Stomach (tissue), 9 donors: ENCODE results near the gene PLEKHO2. TPM values are rescaled to one million over a fixed set of nuclear protein-coding genes. Genes with fewer than 3 reads are reported as not detected.
A peak's percentile ranks its signal among the peaks of the same experiment; 100 is the strongest.

ENCODE experiments used
- DNase-seq, 2 donors: peaks; one replicate each; pipeline versions ENCODE4 v3.0.0 to v3.0.0-alpha.2; 2013 to 2019
- H3K27ac ChIP-seq, 5 donors: fragments of 200-600 bp in 4 of 5; sonication (generic) in 4 of 5; one replicate each; pipeline ENCODE4 v1.5.1; 2013 to 2019; ENCODE audit warnings: mild to moderate bottlenecking in 1 of 5, moderate library complexity in 1 of 5
- H3K27me3 ChIP-seq, 3 donors: fragments of 200-600 bp; sonication (generic); one replicate each; pipeline ENCODE4 v1.5.1; 2017 to 2019; ENCODE audit warnings: mixed run types in 1 of 3
- H3K36me3 ChIP-seq, 4 donors: fragments of 200-600 bp; sonication (generic); 1 replicate in 3 of 4; 2 replicates in 1 of 4; pipeline ENCODE4 v1.5.1; 2016 to 2019
- H3K4me1 ChIP-seq, 4 donors: fragments of 200-600 bp; sonication (generic); one replicate each; pipeline ENCODE4 v1.5.1; 2016 to 2019
- H3K4me3 ChIP-seq, 4 donors: fragments of 200-600 bp; sonication (generic) in 3 of 4; one replicate each; pipeline ENCODE4 v1.5.1; 2016 to 2019; ENCODE audit warnings: mild to moderate bottlenecking in 1 of 4
- H3K9me3 ChIP-seq, 4 donors: fragments of 200-600 bp; sonication (generic); one replicate each; pipeline ENCODE4 v1.5.1; 2016 to 2019
- EP300 ChIP-seq: sonication (generic); formaldehyde crosslinking; IDR thresholded peaks from one replicate; pipeline ENCODE4 v1.6.1; 2017; ENCODE audit warnings: antibody characterized with exemption
- POLR2A ChIP-seq, 4 donors: fragments of 450-650 bp; IDR thresholded peaks; one replicate each; pipeline ENCODE4 v1.6.1; 2016; ENCODE audit warnings: antibody characterized with exemption in 4 of 4, control low read depth in 2 of 4, mild to moderate bottlenecking in 1 of 4, moderate library complexity in 1 of 4
- POLR2AphosphoS5 ChIP-seq, 3 donors: sonication (generic); formaldehyde crosslinking; IDR thresholded peaks; one replicate each; pipeline ENCODE4 v1.6.1; 2016; ENCODE audit warnings: antibody characterized with exemption in 3 of 3
- WGBS, 5 donors: extraction: QIAGEN DNeasy Blood & Tissue Kit in 3 of 5; methylation state at CpG; one replicate each; pipeline versions ENCODE4 v1.1.5 to v1.1.7; 2013 to 2018; 5-methylcytosine and 5-hydroxymethylcytosine counted together
- intact Hi-C: fragments of 100-400 bp; cut with DNase I; formaldehyde crosslinking; loops from one replicate; pipeline ENCODE4 v1.15.1; 2023; ENCODE audit warnings: low total_unique reads
- polyA plus RNA-seq, 3 donors: library from polyadenylated mRNA; stranded (reverse); fragments of 200-250 nt; gene quantifications; one replicate each; pipeline ENCODE4 v1.2.3, GENCODE V29; 2013
- total RNA-seq, 5 donors: library from RNA; depleted of rRNA; stranded (reverse); fragments of >200 nt; gene quantifications; one replicate each; pipeline versions ENCODE4 v1.1.0 to v1.2.3, GENCODE V29; 2014 to 2016
- TF ChIP-seq, protein P1 (sequence below), 7 experiments: fragments of 450-650 bp in 4 of 7; fragments of 200-600 bp in 3 of 7; sonication (generic) in 3 of 7; IDR thresholded peaks; one replicate each; pipeline ENCODE4 v1.5.1; 2016 to 2019; ENCODE audit warnings: antibody characterized with exemption in 7 of 7, control low read depth in 2 of 7, mild to moderate bottlenecking in 1 of 7
- donor health status: healthy with polysubstance abuse.
- donor health status: Bipolar disorder and iron deficiency.
- donor health status: healthy.

Gene PLEKHO2
- total and polyA plus RNA-seq, 8 donors, result 7.5 to 25.4 (median 18.3) TPM

GRCh38 chr15:64807051-64807749 lies 34.5 kb upstream of the PLEKHO2 start:
- no peak for DNase-seq
- Histone ChIP-seq H3K27me3 (no peaks in the 10 kb centered on the region), H3K27ac (peak overlapping the region in 4 of 5 donors; percentile 50 to 85 (median 68))

GRCh38 chr15:64807751-64808222 lies 33.9 kb upstream of the PLEKHO2 start:
- Histone ChIP-seq H3K4me1 (peaks cover 0 to 21% (median 9%) of the 10 kb centered on the region in 4 donors), H3K27ac (peak overlapping the region in 4 of 5 donors; percentile 50 to 85 (median 68)), H3K4me3 (peak overlapping the region in 2 of 4 donors; percentile 9 to 11), H3K9me3 (no peaks in the 10 kb centered on the region), H3K27me3 (no peaks in the 10 kb centered on the region), H3K36me3 (no peaks in the 10 kb centered on the region)
- DNase-seq, result no peak
- intact Hi-C loops, result loop anchor here (5.0 kb wide), 1 partner anchor 70 kb away; no protein-coding TSS in a partner anchor
- no peak for TF ChIP-seq POLR2AphosphoS5 (IDR thresholded peaks at IDR 0.05)
- TF ChIP-seq POLR2A (IDR thresholded peaks at IDR 0.05), result no peak
- TF ChIP-seq EP300, result no peak
- TF ChIP-seq, protein P1, sequence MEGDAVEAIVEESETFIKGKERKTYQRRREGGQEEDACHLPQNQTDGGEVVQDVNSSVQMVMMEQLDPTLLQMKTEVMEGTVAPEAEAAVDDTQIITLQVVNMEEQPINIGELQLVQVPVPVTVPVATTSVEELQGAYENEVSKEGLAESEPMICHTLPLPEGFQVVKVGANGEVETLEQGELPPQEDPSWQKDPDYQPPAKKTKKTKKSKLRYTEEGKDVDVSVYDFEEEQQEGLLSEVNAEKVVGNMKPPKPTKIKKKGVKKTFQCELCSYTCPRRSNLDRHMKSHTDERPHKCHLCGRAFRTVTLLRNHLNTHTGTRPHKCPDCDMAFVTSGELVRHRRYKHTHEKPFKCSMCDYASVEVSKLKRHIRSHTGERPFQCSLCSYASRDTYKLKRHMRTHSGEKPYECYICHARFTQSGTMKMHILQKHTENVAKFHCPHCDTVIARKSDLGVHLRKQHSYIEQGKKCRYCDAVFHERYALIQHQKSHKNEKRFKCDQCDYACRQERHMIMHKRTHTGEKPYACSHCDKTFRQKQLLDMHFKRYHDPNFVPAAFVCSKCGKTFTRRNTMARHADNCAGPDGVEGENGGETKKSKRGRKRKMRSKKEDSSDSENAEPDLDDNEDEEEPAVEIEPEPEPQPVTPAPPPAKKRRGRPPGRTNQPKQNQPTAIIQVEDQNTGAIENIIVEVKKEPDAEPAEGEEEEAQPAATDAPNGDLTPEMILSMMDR (IDR thresholded peaks at IDR 0.05), result no peak
- WGBS, 5 donors, result 59 to 82% (median 78%) methylated on average over 4 to 6 of the region's 6 CpGs

More at GRCh38 chr15:64807051-64807749, 34.5 kb upstream of the PLEKHO2 start:
- intact Hi-C loops, result loop anchor here (5.0 kb wide), 1 partner anchor 70 kb away; no protein-coding TSS in a partner anchor
- no peaks in the 10 kb centered on the region for H3K9me3 ChIP-seq
- WGBS, 5 donors, result 63 to 72% (median 71%) methylated on average over 13 of the region's 13 CpGs
- H3K4me3 ChIP-seq, result peak overlapping the region in 2 of 4 donors; percentile 9 to 11
- no peaks in the 10 kb centered on the region for H3K36me3 ChIP-seq
- H3K4me1 ChIP-seq, result peaks cover 0 to 27% (median 10%) of the 10 kb centered on the region in 4 donors
- TF ChIP-seq EP300, result no peak
- TF ChIP-seq POLR2AphosphoS5 (IDR thresholded peaks at IDR 0.05), result no peak
- TF ChIP-seq, protein P1 (IDR thresholded peaks at IDR 0.05), result no peak
- no peak for TF ChIP-seq POLR2A (IDR thresholded peaks at IDR 0.05)

DNA sequence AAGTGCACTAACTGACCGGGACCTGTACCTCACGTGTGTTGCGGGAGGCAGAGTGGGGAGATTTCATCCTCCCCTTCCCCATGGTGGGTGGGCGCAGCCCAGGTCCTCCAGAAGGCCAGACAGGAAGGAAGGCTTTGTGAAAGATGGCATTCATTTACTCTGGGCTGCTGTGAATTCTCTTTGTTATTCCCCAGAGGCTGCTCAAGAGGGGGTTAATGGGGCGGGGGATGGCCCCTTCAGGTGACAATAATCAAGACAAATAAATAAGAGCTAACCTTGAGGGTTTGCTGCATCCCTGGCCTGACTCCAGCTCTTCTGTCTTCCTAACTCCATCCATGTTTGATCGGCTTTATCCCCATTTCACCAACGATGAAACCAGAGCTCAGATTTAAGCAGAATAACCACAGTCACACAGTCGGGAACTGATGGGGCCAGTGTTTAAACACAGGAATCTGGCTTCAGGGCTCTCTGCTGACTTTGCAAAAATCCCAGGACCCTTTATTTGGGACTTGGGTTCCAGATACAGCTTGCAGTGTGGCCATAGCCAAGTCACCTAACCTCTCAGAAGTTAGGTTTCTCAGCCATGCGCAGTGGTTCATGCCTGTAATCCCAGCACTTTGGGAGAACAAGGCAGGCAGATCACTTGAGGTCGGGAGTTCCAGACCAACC lies 32.8 kb upstream of the PLEKHO2 start:
- WGBS, 5 donors, result 68 to 73% (median 72%) methylated on average over 9 to 10 of the region's 10 CpGs
- Histone ChIP-seq H3K36me3 (no peaks in the 10 kb centered on the region), H3K27ac (peak overlapping the region in 2 of 5 donors; percentile 66 to 85), H3K4me3 (no peak overlapping the region), H3K9me3 (no peaks in the 10 kb centered on the region), H3K4me1 (peaks cover 0 to 21% (median 9%) of the 10 kb centered on the region in 4 donors), H3K27me3 (no peaks in the 10 kb centered on the region)
- intact Hi-C loops, result loop anchor here (5.0 kb wide), 1 partner anchor 72 kb away; no protein-coding TSS in a partner anchor
- TF ChIP-seq POLR2A (IDR thresholded peaks at IDR 0.05) (no peak), EP300 (no peak), POLR2AphosphoS5 (IDR thresholded peaks at IDR 0.05) (no peak)
- TF ChIP-seq, protein P1 (IDR thresholded peaks at IDR 0.05), result no peak
- no peak for DNase-seq
